22Rv1 (cell line): ENCODE data around the gene ACOT9.

ENCODE experiments used
- H3K27ac ChIP-seq: fragments of 450-650 bp; 2 replicates; pipeline ENCODE4 v1.5.1; 2017
- CTCF ChIP-seq: fragments of 450-650 bp; IDR thresholded peaks from 2 replicates; pipeline ENCODE4 v1.5.1; 2017; ENCODE audit warnings: mild to moderate bottlenecking
- ZFX ChIP-seq: fragments of 450-650 bp; IDR thresholded peaks from 2 replicates; pipeline ENCODE4 v1.6.1; 2017; ENCODE audit warnings: antibody characterized with exemption, borderline replicate concordance

ACOT9 gene

DNA sequence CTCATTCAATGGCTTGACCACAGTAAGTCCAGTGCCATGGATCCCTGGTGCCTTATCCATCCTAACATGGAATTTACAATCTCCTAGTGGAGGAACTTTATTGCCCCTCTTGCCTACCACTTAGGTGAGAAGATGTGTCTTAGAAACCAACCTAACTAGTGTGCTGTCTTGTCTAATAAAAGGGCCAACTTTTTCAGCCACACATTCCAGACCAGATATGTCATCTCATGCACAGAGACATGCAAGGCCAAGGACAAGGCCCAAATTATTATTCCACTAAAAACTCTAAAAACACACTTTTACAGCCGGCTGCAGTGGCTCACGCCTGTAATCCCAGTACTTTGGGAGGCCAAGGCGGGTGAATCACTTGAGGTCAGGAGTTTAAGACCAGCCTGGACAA lies 86.4 kb downstream of the ACOT9 start:
- no peak overlapping the region for H3K27ac ChIP-seq
- no peak for TF ChIP-seq ZFX
- TF ChIP-seq CTCF, result no peak

GRCh38 chrX:23656091-23656490 lies 87.0 kb downstream of the ACOT9 start:
- TF ChIP-seq CTCF, result no peak
- TF ChIP-seq ZFX, result no peak
- no peak overlapping the region for H3K27ac ChIP-seq
